Brain microvascular endothelial cell (primary cell): Measurements from ENCODE around the gene NRG2.

Experiments used
- DNase-seq: peaks from one replicate; pipeline ENCODE4 v3.0.0-alpha.2; 2020
- H3K27ac ChIP-seq: fragments of 250-450 bp; sonication (Bioruptor Pico); 2 replicates; pipeline ENCODE4 v1.5.1; 2020; ENCODE audit warnings: mild to moderate bottlenecking, moderate library complexity
- H3K27me3 ChIP-seq: fragments of 250-450 bp; sonication (Bioruptor Pico); replicated peaks from 2 replicates; pipeline ENCODE4 v1.5.1; 2020; ENCODE audit warnings: mild to moderate bottlenecking
- H3K36me3 ChIP-seq: fragments of 250-450 bp; sonication (Bioruptor Pico); replicated peaks from 2 replicates; pipeline ENCODE4 v1.5.1; 2020; ENCODE audit warnings: mild to moderate bottlenecking
- H3K4me3 ChIP-seq: 2 replicates; pipeline ENCODE4 v1.5.1; 2011; ENCODE audit warnings: low read depth, mild to moderate bottlenecking, control low read depth, low read length, moderate library complexity
- in situ Hi-C: cut with HindIII; loops from 2 replicates; pipeline ENCODE4 v1.10.0; 2017; ENCODE audit warnings: low sequenced_read_pairs, low pct_ligation_motif_present
- TF ChIP-seq, protein P1 (sequence below): IDR thresholded peaks from 2 replicates; pipeline ENCODE4 v1.5.1; 2011; ENCODE audit warnings: low read depth, mild to moderate bottlenecking, moderate library complexity, low read length, control low read depth, inconsistent platforms; ENCODE audit errors: missing control alignments

Gene NRG2

DNA sequence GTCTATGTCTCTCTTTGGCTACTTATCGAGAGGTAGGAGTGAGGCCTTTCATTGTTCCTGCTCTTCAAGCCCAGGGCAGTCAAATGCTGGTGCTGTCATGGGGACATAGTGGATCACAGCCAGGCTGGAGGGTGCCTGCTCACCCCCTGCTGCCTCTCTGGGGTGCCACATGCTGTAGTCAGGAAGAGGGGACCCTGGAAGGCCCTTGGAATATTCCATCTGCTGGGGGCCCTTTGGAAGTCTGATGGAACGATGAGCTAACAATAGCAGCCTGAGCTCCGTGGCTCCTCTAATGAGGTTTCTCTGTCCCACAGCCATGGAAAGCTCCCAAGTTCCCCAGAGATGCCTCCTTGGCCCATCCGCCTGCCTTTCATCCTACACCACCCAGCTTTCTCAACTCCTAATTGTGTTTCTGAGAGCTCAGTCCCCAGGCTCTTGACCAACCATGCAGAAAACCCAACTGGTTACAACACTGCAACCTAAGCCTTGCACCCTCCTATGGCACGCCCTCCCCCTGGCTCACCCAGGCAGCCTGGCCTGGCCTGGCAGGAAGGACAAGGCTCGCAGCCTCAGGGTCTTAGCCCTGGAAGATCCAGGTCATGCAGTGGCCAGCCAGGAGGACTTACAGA lies 91.7 kb downstream of the NRG2 start:
- no peak for DNase-seq
- no peaks in the 10 kb centered on the region for H3K36me3 ChIP-seq
- no peak overlapping the region for H3K4me3 ChIP-seq
- H3K27me3 ChIP-seq: peaks cover 7% of the 10 kb centered on the region
- no peak overlapping the region for H3K27ac ChIP-seq
- in situ Hi-C loops: no loop called here
- TF ChIP-seq, protein P1, sequence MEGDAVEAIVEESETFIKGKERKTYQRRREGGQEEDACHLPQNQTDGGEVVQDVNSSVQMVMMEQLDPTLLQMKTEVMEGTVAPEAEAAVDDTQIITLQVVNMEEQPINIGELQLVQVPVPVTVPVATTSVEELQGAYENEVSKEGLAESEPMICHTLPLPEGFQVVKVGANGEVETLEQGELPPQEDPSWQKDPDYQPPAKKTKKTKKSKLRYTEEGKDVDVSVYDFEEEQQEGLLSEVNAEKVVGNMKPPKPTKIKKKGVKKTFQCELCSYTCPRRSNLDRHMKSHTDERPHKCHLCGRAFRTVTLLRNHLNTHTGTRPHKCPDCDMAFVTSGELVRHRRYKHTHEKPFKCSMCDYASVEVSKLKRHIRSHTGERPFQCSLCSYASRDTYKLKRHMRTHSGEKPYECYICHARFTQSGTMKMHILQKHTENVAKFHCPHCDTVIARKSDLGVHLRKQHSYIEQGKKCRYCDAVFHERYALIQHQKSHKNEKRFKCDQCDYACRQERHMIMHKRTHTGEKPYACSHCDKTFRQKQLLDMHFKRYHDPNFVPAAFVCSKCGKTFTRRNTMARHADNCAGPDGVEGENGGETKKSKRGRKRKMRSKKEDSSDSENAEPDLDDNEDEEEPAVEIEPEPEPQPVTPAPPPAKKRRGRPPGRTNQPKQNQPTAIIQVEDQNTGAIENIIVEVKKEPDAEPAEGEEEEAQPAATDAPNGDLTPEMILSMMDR: no peak

DNA sequence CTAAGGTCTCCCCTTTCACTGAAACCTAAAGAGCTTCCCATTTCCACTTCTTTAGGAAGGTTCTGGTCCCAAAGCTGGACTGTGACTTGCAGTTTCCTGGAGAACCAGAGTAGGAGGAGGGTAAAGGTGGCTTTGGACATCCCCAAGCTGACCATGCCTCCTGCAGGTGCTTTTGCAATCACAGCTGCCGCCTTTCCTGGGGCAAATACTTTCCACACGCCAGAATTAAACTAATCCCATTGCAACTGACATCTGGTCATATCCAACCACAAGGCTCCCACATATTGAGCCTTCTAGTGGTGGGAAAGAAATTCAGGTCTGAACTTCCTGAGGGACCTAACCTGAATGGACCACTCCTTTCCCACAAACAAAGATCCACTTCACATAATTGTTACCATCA lies 92.7 kb downstream of the NRG2 start:
- H3K36me3 ChIP-seq: no peaks in the 10 kb centered on the region
- TF ChIP-seq, protein P1: no peak
- no peak for DNase-seq
- no peak overlapping the region for H3K4me3 ChIP-seq
- H3K27me3 ChIP-seq: peaks cover 9% of the 10 kb centered on the region
- in situ Hi-C loops: no loop called here
- no peak overlapping the region for H3K27ac ChIP-seq

DNA sequence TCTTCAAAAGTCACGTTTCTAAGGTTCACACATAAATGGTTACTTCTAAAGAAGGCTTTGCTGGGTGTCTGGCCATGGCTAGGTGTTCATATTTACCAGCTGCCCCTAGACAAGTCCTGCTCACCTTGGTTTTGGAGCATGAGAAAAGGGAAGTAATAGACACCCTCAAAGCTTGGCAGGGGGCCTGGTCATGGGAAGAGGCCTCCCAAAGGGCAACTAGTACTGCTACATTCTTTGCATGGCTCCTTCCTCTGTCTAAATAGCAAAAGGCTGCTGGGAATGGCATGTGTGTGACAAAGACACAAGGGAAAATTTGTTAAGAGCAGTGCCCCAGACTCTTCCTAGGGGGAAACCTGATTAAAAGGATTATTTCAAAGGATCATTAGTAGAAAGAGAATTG lies 93.4 kb downstream of the NRG2 start:
- TF ChIP-seq, protein P1: no peak
- no peak overlapping the region for H3K27ac ChIP-seq
- H3K27me3 ChIP-seq: peaks cover 9% of the 10 kb centered on the region
- no peak overlapping the region for H3K4me3 ChIP-seq
- in situ Hi-C loops: no loop called here
- no peak for DNase-seq
- H3K36me3 ChIP-seq: no peaks in the 10 kb centered on the region

DNA sequence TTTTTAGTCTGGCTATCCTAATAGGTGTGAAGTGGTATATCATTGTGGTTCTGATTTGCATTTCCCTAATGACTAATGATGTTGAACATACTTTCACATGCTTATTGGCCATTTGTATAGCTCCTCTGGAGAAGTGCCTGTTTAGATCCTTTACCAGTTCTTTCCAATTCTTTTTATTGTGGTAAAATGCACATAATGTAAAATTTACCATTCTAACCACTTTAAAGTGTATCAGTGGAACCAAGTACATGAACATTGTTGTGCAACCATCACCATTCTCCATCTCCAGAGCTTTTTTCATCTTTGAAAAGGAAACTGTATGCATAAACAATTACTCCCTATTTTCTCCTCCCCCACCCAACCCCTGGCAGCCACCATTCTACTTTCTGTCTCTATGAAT lies 95.4 kb downstream of the NRG2 start:
- Histone ChIP-seq H3K27me3 (peaks cover 9% of the 10 kb centered on the region), H3K4me3 (no peak overlapping the region), H3K36me3 (no peaks in the 10 kb centered on the region), H3K27ac (no peak overlapping the region)
- TF ChIP-seq, protein P1: no peak
- in situ Hi-C loops: no loop called here
- DNase-seq: no peak

DNA sequence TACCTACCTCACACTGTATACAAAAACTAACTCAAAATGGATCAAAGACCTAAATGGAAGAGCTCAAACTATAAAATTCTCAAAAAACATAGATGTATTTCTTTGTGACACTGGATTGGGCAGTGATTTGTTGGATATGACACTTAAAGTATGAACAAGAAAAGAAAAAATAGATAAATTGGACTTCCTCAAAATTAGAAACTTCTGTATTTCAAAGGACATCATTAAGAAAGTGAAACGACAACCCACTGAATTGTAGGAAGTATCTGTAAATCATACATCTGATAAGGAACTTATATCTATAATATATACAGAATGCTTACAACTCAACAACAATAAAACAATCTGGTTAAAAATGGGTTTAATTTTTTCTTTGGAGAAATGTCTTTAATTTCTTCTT lies 96.7 kb downstream of the NRG2 start:
- TF ChIP-seq, protein P1: no peak
- Histone ChIP-seq H3K4me3 (no peak overlapping the region), H3K27ac (no peak overlapping the region), H3K27me3 (peaks cover 9% of the 10 kb centered on the region), H3K36me3 (no peaks in the 10 kb centered on the region)
- in situ Hi-C loops: no loop called here
- DNase-seq: no peak

DNA sequence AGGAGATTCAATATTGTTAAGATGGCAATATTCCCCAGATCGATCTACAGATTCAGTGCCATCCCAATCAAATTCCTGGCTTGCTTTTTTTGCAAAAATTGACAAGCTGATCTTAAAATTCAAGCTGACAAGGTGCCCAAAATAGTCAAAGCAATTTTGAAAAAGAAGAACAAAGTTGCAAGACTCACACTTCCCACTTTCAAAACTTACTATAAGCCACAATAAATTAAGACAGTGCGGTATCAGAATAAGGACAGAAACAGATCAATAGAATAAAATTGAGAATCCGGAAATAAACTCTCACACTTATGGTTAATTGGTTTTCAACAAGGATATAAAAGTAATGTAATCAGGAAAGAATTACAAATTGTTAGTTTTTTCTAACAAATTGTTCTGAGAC lies 97.1 kb downstream of the NRG2 start:
- Histone ChIP-seq H3K4me3 (no peak overlapping the region), H3K27ac (no peak overlapping the region), H3K27me3 (peaks cover 9% of the 10 kb centered on the region), H3K36me3 (no peaks in the 10 kb centered on the region)
- no peak for DNase-seq
- in situ Hi-C loops: no loop called here
- TF ChIP-seq, protein P1: no peak
